Peyer's patch (tissue), 4 donors: ENCODE data around the gene TNC. TPM values are rescaled to one million over a fixed set of nuclear protein-coding genes. Genes with fewer than 3 reads are reported as not detected.

Experiments
- DNase-seq, 3 donors: peaks; one replicate each; pipeline ENCODE4 v3.0.0-alpha.2; 2017 to 2019
- H3K27ac ChIP-seq, 4 donors: fragments of 200-600 bp; sonication (generic); one replicate each; pipeline ENCODE4 v1.5.1; 2016 to 2019
- H3K27me3 ChIP-seq, 2 donors: fragments of 200-600 bp; sonication (generic); one replicate each; pipeline ENCODE4 v1.5.1; 2019
- H3K36me3 ChIP-seq, 3 donors: fragments of 200-600 bp; sonication (generic); one replicate each; pipeline ENCODE4 v1.5.1; 2016 to 2019
- H3K4me1 ChIP-seq, 4 donors: fragments of 200-600 bp; sonication (generic); one replicate each; pipeline ENCODE4 v1.5.1; 2016 to 2019
- H3K4me3 ChIP-seq, 4 donors: fragments of 200-600 bp; sonication (generic); 1 replicate in 3 of 4; 2 replicates in 1 of 4; pipeline ENCODE4 v1.5.1; 2016 to 2019; ENCODE audit warnings: mild to moderate bottlenecking in 1 of 4
- H3K9me3 ChIP-seq, 4 donors: fragments of 200-600 bp; sonication (generic); one replicate each; pipeline ENCODE4 v1.5.1; 2016 to 2019; ENCODE audit warnings: mild to moderate bottlenecking in 1 of 4
- POLR2A ChIP-seq, 2 donors: fragments of 450-650 bp; IDR thresholded peaks; one replicate each; pipeline ENCODE4 v1.5.1; 2017; ENCODE audit warnings: antibody characterized with exemption in 2 of 2, mild to moderate bottlenecking in 2 of 2, moderate library complexity in 2 of 2
- total RNA-seq, 4 donors: library from RNA; depleted of rRNA; stranded (reverse); fragments of >200 nt; gene quantifications; one replicate each; pipeline ENCODE4 v1.1.0, GENCODE V29; 2016
- TF ChIP-seq, protein P1 (sequence below), 6 experiments: fragments of 450-650 bp in 4 of 6; fragments of 200-600 bp in 2 of 6; sonication (generic) in 1 of 6; IDR thresholded peaks; one replicate each; pipeline ENCODE4 v1.5.1; 2017 to 2019; ENCODE audit warnings: antibody characterized with exemption in 6 of 6, mild to moderate bottlenecking in 3 of 6, moderate library complexity in 1 of 6

The TNC gene
- total RNA-seq, 4 donors from 2014 or later: 14.5 to 97.4 (median 38.4) TPM

DNA sequence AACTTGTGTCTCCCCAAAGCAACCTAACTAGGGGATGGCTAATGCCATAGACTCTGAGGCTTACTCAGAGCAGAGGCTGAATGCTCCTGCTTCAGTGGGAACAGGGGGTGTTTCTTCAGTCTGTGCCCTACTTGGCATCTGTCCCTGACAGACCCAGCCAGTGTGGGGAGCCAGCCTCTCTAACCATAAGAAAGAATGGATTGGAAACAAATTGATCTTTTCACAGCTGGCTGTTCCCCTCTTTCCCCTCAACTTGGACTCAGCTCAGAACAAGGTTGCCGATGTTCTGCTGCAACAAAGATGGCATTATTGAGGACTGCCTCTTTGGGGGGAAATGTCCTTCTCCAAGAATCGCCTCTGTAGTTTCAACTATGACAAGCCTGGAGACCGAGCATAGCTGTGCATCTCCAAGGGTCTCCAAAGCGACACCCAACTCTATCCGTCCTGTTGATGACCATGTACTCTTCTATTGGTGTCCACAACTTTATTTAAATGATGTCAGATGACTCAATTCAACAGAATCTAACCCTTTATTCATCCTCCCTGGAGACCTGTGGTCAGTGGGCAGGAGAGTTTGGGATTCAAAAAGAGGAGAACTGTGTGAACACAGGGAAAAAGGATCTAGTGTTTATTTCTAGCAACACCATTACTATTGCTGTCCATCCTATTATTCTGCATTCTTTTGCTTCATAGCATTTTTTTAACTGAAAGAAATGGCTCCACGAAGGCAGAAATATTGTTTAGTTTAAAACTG, 24.7 kb upstream of the TNC start:
- DNase-seq: no peak
- Histone ChIP-seq H3K4me1 (peaks cover 0 to 3% (median 0%) of the 10 kb centered on the region in 4 donors), H3K27ac (no peak overlapping the region), H3K36me3 (no peaks in the 10 kb centered on the region), H3K27me3 (no peaks in the 10 kb centered on the region), H3K9me3 (no peaks in the 10 kb centered on the region), H3K4me3 (no peak overlapping the region)
- no peak for TF ChIP-seq POLR2A (IDR thresholded peaks at IDR 0.05)

DNA sequence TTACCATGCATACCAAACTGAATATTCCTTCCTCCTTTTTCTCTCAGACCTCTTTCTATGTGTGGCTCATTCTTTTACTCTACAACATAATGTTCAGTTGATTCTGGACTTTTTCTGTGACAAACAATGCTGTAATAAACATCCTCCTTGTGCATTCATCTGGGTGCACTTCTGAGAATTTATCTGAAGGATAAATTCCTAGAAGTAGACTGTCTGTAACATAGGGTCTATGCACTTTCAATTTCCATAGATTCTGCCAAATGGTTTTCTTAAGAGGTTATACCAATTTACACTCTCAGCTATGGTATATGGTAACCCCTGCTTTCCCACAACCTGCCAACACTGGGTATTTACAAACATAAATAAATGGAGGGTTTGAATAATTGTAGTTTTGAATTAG, 24.1 kb upstream of the TNC start:
- Histone ChIP-seq H3K4me1 (peaks cover 0 to 1% (median 0%) of the 10 kb centered on the region in 4 donors), H3K27me3 (no peaks in the 10 kb centered on the region), H3K9me3 (no peaks in the 10 kb centered on the region), H3K4me3 (no peak overlapping the region), H3K36me3 (no peaks in the 10 kb centered on the region), H3K27ac (no peak overlapping the region)
- TF ChIP-seq, protein P1, sequence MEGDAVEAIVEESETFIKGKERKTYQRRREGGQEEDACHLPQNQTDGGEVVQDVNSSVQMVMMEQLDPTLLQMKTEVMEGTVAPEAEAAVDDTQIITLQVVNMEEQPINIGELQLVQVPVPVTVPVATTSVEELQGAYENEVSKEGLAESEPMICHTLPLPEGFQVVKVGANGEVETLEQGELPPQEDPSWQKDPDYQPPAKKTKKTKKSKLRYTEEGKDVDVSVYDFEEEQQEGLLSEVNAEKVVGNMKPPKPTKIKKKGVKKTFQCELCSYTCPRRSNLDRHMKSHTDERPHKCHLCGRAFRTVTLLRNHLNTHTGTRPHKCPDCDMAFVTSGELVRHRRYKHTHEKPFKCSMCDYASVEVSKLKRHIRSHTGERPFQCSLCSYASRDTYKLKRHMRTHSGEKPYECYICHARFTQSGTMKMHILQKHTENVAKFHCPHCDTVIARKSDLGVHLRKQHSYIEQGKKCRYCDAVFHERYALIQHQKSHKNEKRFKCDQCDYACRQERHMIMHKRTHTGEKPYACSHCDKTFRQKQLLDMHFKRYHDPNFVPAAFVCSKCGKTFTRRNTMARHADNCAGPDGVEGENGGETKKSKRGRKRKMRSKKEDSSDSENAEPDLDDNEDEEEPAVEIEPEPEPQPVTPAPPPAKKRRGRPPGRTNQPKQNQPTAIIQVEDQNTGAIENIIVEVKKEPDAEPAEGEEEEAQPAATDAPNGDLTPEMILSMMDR (IDR thresholded peaks at IDR 0.05): no peak
- TF ChIP-seq POLR2A (IDR thresholded peaks at IDR 0.05): no peak
- DNase-seq: no peak

DNA sequence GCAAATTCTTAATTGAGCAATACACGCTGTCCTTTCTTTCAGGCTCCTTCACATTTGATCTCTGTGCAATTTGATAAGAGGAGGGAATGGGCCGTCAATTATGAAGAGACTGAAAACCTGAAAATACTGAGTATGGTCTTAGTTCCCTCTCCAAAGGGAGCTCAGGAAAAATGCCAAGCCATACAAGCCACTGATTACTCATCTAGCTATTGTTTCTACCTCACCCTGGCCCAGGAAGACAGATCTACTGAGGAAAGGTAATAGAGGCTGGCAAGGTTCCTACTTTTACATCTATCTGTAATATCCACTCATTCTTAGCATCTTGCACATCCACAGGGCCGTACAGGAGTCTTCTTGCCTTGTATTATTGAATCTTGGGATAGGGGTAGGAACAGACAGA, 23.7 kb upstream of the TNC start:
- H3K27me3 ChIP-seq: no peaks in the 10 kb centered on the region
- H3K9me3 ChIP-seq: no peaks in the 10 kb centered on the region
- no peak overlapping the region for H3K4me3 ChIP-seq
- no peak for TF ChIP-seq POLR2A (IDR thresholded peaks at IDR 0.05)
- TF ChIP-seq, protein P1 (IDR thresholded peaks at IDR 0.05): no peak
- no peaks in the 10 kb centered on the region for H3K4me1 ChIP-seq
- no peaks in the 10 kb centered on the region for H3K36me3 ChIP-seq
- no peak overlapping the region for H3K27ac ChIP-seq
- no peak for DNase-seq

DNA sequence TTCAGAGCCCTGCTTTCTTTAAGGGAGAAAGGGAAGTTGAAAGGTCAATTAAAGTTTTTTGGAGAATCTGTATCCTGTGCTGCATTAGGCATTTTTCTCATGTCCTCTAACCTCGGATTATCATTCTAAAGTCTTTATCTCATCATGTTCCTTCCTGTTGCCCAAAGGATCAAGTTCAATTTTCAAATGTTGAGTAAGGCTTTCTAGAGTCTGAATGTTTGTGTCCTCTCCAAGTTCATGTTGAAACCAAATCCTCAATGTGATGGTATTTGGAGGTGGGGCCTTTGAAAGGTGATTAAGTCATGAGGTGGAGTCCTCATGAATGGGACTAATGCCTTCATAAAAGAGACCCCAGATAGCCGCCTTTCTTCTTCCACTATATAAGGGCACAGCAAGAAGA, 20.2 kb upstream of the TNC start:
- H3K9me3 ChIP-seq: no peaks in the 10 kb centered on the region
- H3K4me1 ChIP-seq: no peaks in the 10 kb centered on the region
- H3K4me3 ChIP-seq: no peak overlapping the region
- TF ChIP-seq, protein P1 (IDR thresholded peaks at IDR 0.05): no peak
- TF ChIP-seq POLR2A (IDR thresholded peaks at IDR 0.05): no peak
- no peaks in the 10 kb centered on the region for H3K27me3 ChIP-seq
- no peak overlapping the region for H3K27ac ChIP-seq
- DNase-seq: no peak
- no peaks in the 10 kb centered on the region for H3K36me3 ChIP-seq

DNA sequence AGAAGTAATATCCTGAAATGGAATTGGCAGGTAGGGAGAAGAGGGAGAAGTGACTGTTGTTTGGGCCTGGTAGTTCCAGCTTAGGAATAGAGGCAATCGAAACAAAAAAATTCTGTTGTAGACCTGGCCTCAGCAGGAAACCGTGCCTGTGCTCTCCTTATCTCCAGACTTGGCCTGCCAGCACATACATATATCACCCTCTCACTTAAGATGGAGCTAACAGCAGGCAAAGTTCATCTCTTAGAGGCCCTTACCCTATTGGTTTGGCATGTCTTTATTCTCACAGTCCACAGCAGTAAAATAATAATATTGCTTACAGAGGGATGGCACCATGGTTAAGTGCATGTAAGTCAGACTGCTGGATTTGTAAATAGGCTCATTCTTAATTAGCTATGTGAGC, 19.6 kb upstream of the TNC start:
- Histone ChIP-seq H3K27me3 (no peaks in the 10 kb centered on the region), H3K27ac (no peak overlapping the region), H3K4me1 (no peaks in the 10 kb centered on the region), H3K9me3 (no peaks in the 10 kb centered on the region), H3K36me3 (no peaks in the 10 kb centered on the region), H3K4me3 (no peak overlapping the region)
- TF ChIP-seq, protein P1 (IDR thresholded peaks at IDR 0.05): no peak
- TF ChIP-seq POLR2A (IDR thresholded peaks at IDR 0.05): no peak
- no peak for DNase-seq

DNA sequence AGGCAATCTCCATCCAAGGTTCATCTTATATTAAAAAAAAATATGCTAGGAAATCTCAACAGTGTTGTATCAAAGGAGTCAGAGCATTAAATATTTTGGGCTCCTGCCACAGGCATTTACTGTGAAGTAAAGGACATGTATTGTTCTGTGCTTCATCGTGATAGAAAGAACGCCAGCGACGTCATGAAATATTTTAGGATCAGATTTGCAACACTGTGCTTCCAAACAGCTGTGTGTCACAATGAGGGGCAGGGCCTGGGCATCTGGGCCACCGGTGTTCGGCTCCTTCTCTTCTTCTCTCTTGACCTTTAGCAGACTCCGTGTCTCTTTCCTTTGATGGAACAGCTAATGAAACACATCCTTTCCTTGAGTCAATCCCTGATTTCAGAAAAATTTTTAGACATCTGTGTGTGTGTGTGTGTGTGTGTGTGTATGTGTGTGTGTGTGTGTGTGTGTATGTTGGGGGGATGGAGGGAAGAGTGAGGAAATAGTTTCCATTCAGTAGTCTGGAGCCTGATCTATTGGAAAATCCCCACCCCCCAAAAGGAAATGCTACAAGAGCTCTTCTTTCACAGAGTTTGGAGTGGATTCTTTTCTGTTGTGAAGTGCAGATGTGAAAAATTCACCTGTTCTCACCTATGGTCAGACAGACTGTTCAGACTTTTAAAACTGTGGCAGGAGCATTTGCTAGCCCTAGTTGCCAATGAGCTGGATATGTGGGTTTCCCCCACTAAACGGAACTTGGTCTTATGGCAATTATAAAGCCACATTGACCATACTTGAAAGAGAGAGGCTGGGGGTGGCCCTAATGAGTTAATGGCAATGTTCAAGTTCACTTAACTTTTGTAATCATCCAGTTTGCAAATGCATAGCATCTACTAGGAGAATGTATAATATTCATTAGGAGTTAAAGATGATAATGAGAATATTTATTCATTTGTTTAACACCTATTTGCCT, 18.1 kb upstream of the TNC start:
- peak overlapping the region in 1 of 4 donors; percentile 54 for H3K27ac ChIP-seq

More for the DNA sequence above, 18.1 kb upstream of the TNC start:
- H3K9me3 ChIP-seq: no peaks in the 10 kb centered on the region
- H3K36me3 ChIP-seq: no peaks in the 10 kb centered on the region
- no peak overlapping the region for H3K4me3 ChIP-seq
- no peaks in the 10 kb centered on the region for H3K4me1 ChIP-seq
- H3K27me3 ChIP-seq: no peaks in the 10 kb centered on the region
- DNase-seq: no peak
- TF ChIP-seq, protein P1 (IDR thresholded peaks at IDR 0.05): no peak
- TF ChIP-seq POLR2A (IDR thresholded peaks at IDR 0.05): no peak
